T-helper 17 cell (primary cell): ENCODE data around the gene GFM1. TPM values are rescaled to one million over a fixed set of nuclear protein-coding genes. Genes with fewer than 3 reads are reported as not detected.
A peak's percentile ranks its signal among the peaks of the same experiment; 100 is the strongest.

Experiments used
- ATAC-seq: fragments of 150-1000 bp; cut with Tn5 transposase; 2 replicates; pipeline ENCODE4 v1.10.0; 2021; ENCODE audit warnings: mild to moderate bottlenecking, moderate library complexity
- DNase-seq, 3 donors: peaks; one replicate each; pipeline versions ENCODE4 v3.0.0 to v3.0.0-alpha.2; 2020 to 2021
- H3K9me3 ChIP-seq: one replicate; pipeline ENCODE4 v1.7.0; 2013; ENCODE audit warnings: low read length, mild to moderate bottlenecking; ENCODE audit not compliant: control insufficient read depth, poor library complexity, severe bottlenecking
- H3K27ac Mint-ChIP-seq: one replicate; pipeline ENCODE4 v1.8.0; 2022; ENCODE audit warnings: mild to moderate bottlenecking, moderate library complexity, mixed read lengths
- H3K27me3 Mint-ChIP-seq: one replicate; pipeline ENCODE4 v1.8.0; 2022; ENCODE audit warnings: mixed read lengths
- H3K36me3 Mint-ChIP-seq: one replicate; pipeline ENCODE4 v1.8.0; 2022; ENCODE audit warnings: low read depth, mixed read lengths
- H3K4me1 Mint-ChIP-seq: one replicate; pipeline ENCODE4 v1.8.0; 2022; ENCODE audit warnings: mild to moderate bottlenecking, mixed read lengths
- H3K4me3 Mint-ChIP-seq: one replicate; pipeline ENCODE4 v1.8.0; 2022; ENCODE audit warnings: mild to moderate bottlenecking, moderate library complexity, mixed read lengths
- total RNA-seq, 4 donors: library from RNA in 2 of 4; stranded (reverse) in 2 of 4; gene quantifications; one replicate each; pipeline ENCODE4 v1.2.3 and lab custom pipeline; 2022 to 2026

Gene GFM1
- total RNA-seq, 2 donors from 2014 or later, result 37.6 to 38.3 TPM

GRCh38 chr3:158718490-158719170 lies 74.3 kb downstream of the GFM1 start:
- no peak for DNase-seq
- no peak overlapping the region for H3K27ac Mint-ChIP-seq
- no peak overlapping the region for H3K4me3 Mint-ChIP-seq
- H3K36me3 Mint-ChIP-seq, result peaks cover 5% of the 10 kb centered on the region
- ATAC-seq, result no peak
- H3K4me1 Mint-ChIP-seq, result peaks cover 28% of the 10 kb centered on the region
- no peaks in the 10 kb centered on the region for H3K27me3 Mint-ChIP-seq
- no peaks in the 10 kb centered on the region for H3K9me3 ChIP-seq

GRCh38 chr3:158722108-158722507 lies 77.8 kb downstream of the GFM1 start:
- H3K4me3 Mint-ChIP-seq, result no peak overlapping the region
- ATAC-seq (peak; percentile 30), DNase-seq (no peak)
- H3K27ac Mint-ChIP-seq, result peak overlapping the region; percentile 96
- H3K4me1 Mint-ChIP-seq, result peaks cover 26% of the 10 kb centered on the region
- no peaks in the 10 kb centered on the region for H3K27me3 Mint-ChIP-seq
- H3K36me3 Mint-ChIP-seq, result peaks cover 5% of the 10 kb centered on the region
- no peaks in the 10 kb centered on the region for H3K9me3 ChIP-seq

GRCh38 chr3:158723991-158724390 lies 79.7 kb downstream of the GFM1 start:
- H3K4me1 Mint-ChIP-seq, result peaks cover 30% of the 10 kb centered on the region
- H3K4me3 Mint-ChIP-seq, result no peak overlapping the region
- peak overlapping the region; percentile 96 for H3K27ac Mint-ChIP-seq
- no peaks in the 10 kb centered on the region for H3K9me3 ChIP-seq
- DNase-seq (no peak), ATAC-seq (no peak)
- no peaks in the 10 kb centered on the region for H3K36me3 Mint-ChIP-seq
- no peaks in the 10 kb centered on the region for H3K27me3 Mint-ChIP-seq

GRCh38 chr3:158725348-158726011 lies 81.2 kb downstream of the GFM1 start:
- no peaks in the 10 kb centered on the region for H3K9me3 ChIP-seq
- no peak for ATAC-seq
- H3K4me1 Mint-ChIP-seq, result peaks cover 29% of the 10 kb centered on the region
- peak overlapping the region; percentile 96 for H3K27ac Mint-ChIP-seq
- no peaks in the 10 kb centered on the region for H3K36me3 Mint-ChIP-seq
- DNase-seq, result no peak
- H3K4me3 Mint-ChIP-seq, result no peak overlapping the region
- H3K27me3 Mint-ChIP-seq, result no peaks in the 10 kb centered on the region

- no peaks in the 10 kb centered on the region for H3K36me3 Mint-ChIP-seq
- H3K4me3 Mint-ChIP-seq, result peak overlapping the region; percentile 63
- peak; percentile 71 for ATAC-seq
- no peaks in the 10 kb centered on the region for H3K9me3 ChIP-seq
- peak overlapping the region; percentile 96 for H3K27ac Mint-ChIP-seq
- H3K27me3 Mint-ChIP-seq, result no peaks in the 10 kb centered on the region
- peak in 1 of 3 donors; percentile 16 for DNase-seq
- H3K4me1 Mint-ChIP-seq, result peaks cover 18% of the 10 kb centered on the region
Observed at GRCh38 chr3:158727206-158728060, 83.1 kb downstream of the GFM1 start.

- Mint-ChIP-seq H3K4me1 (peaks cover 15% of the 10 kb centered on the region), H3K27me3 (no peaks in the 10 kb centered on the region), H3K4me3 (peak overlapping the region; percentile 63), H3K36me3 (no peaks in the 10 kb centered on the region), H3K27ac (peak overlapping the region; percentile 96)
- DNase-seq (no peak), ATAC-seq (no peak)
- no peaks in the 10 kb centered on the region for H3K9me3 ChIP-seq
Observed at GRCh38 chr3:158728061-158728377, 83.7 kb downstream of the GFM1 start.

GRCh38 chr3:158728851-158729250 lies 84.5 kb downstream of the GFM1 start:
- Mint-ChIP-seq H3K27ac (no peak overlapping the region), H3K4me3 (no peak overlapping the region), H3K4me1 (peaks cover 10% of the 10 kb centered on the region), H3K27me3 (no peaks in the 10 kb centered on the region), H3K36me3 (no peaks in the 10 kb centered on the region)
- H3K9me3 ChIP-seq, result no peaks in the 10 kb centered on the region
- DNase-seq, result no peak
- no peak for ATAC-seq

GRCh38 chr3:158731486-158731885 lies 87.2 kb downstream of the GFM1 start:
- Mint-ChIP-seq H3K4me1 (peaks cover 7% of the 10 kb centered on the region), H3K27me3 (no peaks in the 10 kb centered on the region), H3K27ac (no peak overlapping the region), H3K4me3 (peak overlapping the region; percentile 77), H3K36me3 (no peaks in the 10 kb centered on the region)
- ATAC-seq, result no peak
- no peak for DNase-seq
- H3K9me3 ChIP-seq, result no peaks in the 10 kb centered on the region

GRCh38 chr3:158731938-158732855 lies 87.9 kb downstream of the GFM1 start, which contains the start of gene RARRES1:
Gene RARRES1 (minus strand): TSS chr3:158732457. CDS start chr3:158732415, 42 bp downstream.
- peak; percentile 56 for ATAC-seq
- H3K9me3 ChIP-seq, result no peaks in the 10 kb centered on the region
- H3K36me3 Mint-ChIP-seq, result no peaks in the 10 kb centered on the region
- H3K4me1 Mint-ChIP-seq, result peaks cover 6% of the 10 kb centered on the region
- peak within 1 kb of the TSS; percentile 77 for H3K4me3 Mint-ChIP-seq
- no peaks in the 10 kb centered on the region for H3K27me3 Mint-ChIP-seq
- DNase-seq, result peak in 1 of 3 donors; percentile 19
- no peak within 1 kb of the TSS for H3K27ac Mint-ChIP-seq

- ATAC-seq, result no peak
- no peaks in the 10 kb centered on the region for H3K9me3 ChIP-seq
- no peak for DNase-seq
- Mint-ChIP-seq H3K4me1 (peaks cover 1% of the 10 kb centered on the region), H3K27ac (no peak overlapping the region), H3K4me3 (no peak overlapping the region), H3K27me3 (no peaks in the 10 kb centered on the region), H3K36me3 (no peaks in the 10 kb centered on the region)
Observed at GRCh38 chr3:158732856-158733200, 88.5 kb downstream of the GFM1 start.

- Mint-ChIP-seq H3K4me1 (no peaks in the 10 kb centered on the region), H3K27me3 (no peaks in the 10 kb centered on the region), H3K27ac (no peak overlapping the region), H3K4me3 (peak overlapping the region; percentile 65), H3K36me3 (no peaks in the 10 kb centered on the region)
- DNase-seq, result no peak
- H3K9me3 ChIP-seq, result no peaks in the 10 kb centered on the region
- ATAC-seq, result no peak
Observed at GRCh38 chr3:158733656-158734055, 89.3 kb downstream of the GFM1 start.

- no peaks in the 10 kb centered on the region for H3K36me3 Mint-ChIP-seq
- H3K27me3 Mint-ChIP-seq, result no peaks in the 10 kb centered on the region
- H3K9me3 ChIP-seq, result no peaks in the 10 kb centered on the region
- no peak overlapping the region for H3K4me3 Mint-ChIP-seq
- ATAC-seq (no peak), DNase-seq (no peak)
- no peak overlapping the region for H3K27ac Mint-ChIP-seq
- H3K4me1 Mint-ChIP-seq, result no peaks in the 10 kb centered on the region
Observed at GRCh38 chr3:158735296-158736033, 91.1 kb downstream of the GFM1 start.
